K562 (cell line): ENCODE measurements around the gene HMGCL. TPM values are rescaled to one million over a fixed set of nuclear protein-coding genes. Genes with fewer than 3 reads are reported as not detected.

Experiments used
- ATAC-seq: fragments of 200-7000 bp; cut with Tn5 transposase; 3 replicates; pipeline ENCODE4 v1.9.1; 2020; ENCODE audit warnings: moderate library complexity
- BruUV-seq: library from RNA; stranded (reverse); fragments of 400-500 nt; replicated peaks from 2 replicates; lab custom pipeline; 2021; lab: Mats Ljungman, UMichigan
- CTCF ChIA-PET: fragments of 300-600 bp; formaldehyde crosslinking; extraction: SDS; loops from one replicate; lab custom pipeline; 2021; ENCODE audit warnings: low intra/inter-chr PET ratio; lab: Yijun Ruan, JAX
- POLR2A ChIA-PET: fragments of 300-600, 350-650 bp; sonication (Branson Sonifier 250); formaldehyde crosslinking; extraction: SDS; loops from one replicate; lab custom pipeline; 2021; ENCODE audit warnings: antibody characterized with exemption, inconsistent platforms; lab: Yijun Ruan, JAX
- DNase-seq, 4 experiments: peaks; one replicate each; pipeline versions ENCODE4 v3.0.0 to v3.0.0-alpha.2; 2011 to 2018; ENCODE audit warnings: low spot score in 3 of 4, mixed read lengths in 3 of 4; ENCODE audit errors: extremely low read depth in 1 of 4
- FAIRE-seq: peaks from 2 replicates; lab custom pipeline; 2011; peaks lifted over from hg19 to GRCh38; lab: Jason Lieb, UNC
- H2AFZ ChIP-seq: 2 replicates; pipeline ENCODE4 v1.6.0; 2011; ENCODE audit warnings: low read depth, low read length, control low read depth, inconsistent platforms
- H3K27ac ChIP-seq: fragments of 200-600 bp; 3 replicates; pipeline ENCODE4 v1.8.0; 2011; ENCODE audit warnings: low read depth, mild to moderate bottlenecking, control low read depth, inconsistent platforms, low read length, moderate library complexity, mixed read lengths; ENCODE audit errors: extremely low read depth
- H3K27me3 ChIP-seq, 2 experiments: fragments of 300-600 bp in 1 of 2; 2 replicates in 1 of 2; 3 replicates in 1 of 2; pipeline versions ENCODE4 v1.6.0 to v1.8.0; 2011; ENCODE audit warnings: inconsistent platforms in 2 of 2, low read length in 2 of 2, mild to moderate bottlenecking in 1 of 2, mixed read lengths in 1 of 2, moderate library complexity in 1 of 2; ENCODE audit not compliant: control insufficient read depth in 2 of 2, insufficient read depth in 2 of 2
- H3K36me3 ChIP-seq: fragments of 300-600 bp; 3 replicates; pipeline ENCODE4 v1.8.0; 2011; ENCODE audit warnings: mild to moderate bottlenecking, low read length, inconsistent platforms; ENCODE audit not compliant: control insufficient read depth, insufficient read depth
- H3K4me1 ChIP-seq, 2 experiments: fragments of 200-600 bp in 1 of 2; replicated peaks in 1 of 2; 2 replicates in 1 of 2; 3 replicates in 1 of 2; pipeline versions ENCODE4 v1.5.1 to v1.8.0; 2011; ENCODE audit warnings: inconsistent platforms in 2 of 2, low read length in 2 of 2, mild to moderate bottlenecking in 1 of 2, mixed read lengths in 1 of 2, moderate library complexity in 1 of 2; ENCODE audit not compliant: control insufficient read depth in 2 of 2, insufficient read depth in 2 of 2
- H3K4me2 ChIP-seq: 2 replicates; pipeline ENCODE4 v1.6.1; 2011; ENCODE audit warnings: low read length, control low read depth, inconsistent platforms, mixed read lengths; ENCODE audit not compliant: insufficient read depth
- H3K4me3 ChIP-seq: fragments of 200-600 bp; sonication (generic), shearing (Covaris generic); 2 replicates; pipeline ENCODE4 v1.5.1; 2016; ENCODE audit warnings: control low read depth, inconsistent platforms
- H3K79me2 ChIP-seq: fragments of 200-600 bp; 3 replicates; pipeline ENCODE4 v1.8.0; 2011; ENCODE audit warnings: low read length, inconsistent platforms; ENCODE audit not compliant: control insufficient read depth, insufficient read depth
- H3K9ac ChIP-seq, 2 experiments: 2 replicates each; pipeline versions ENCODE4 v1.6.0 to v1.6.1; 2011; ENCODE audit warnings: low read depth in 2 of 2, low read length in 2 of 2, control low read depth in 1 of 2, inconsistent platforms in 1 of 2, mild to moderate bottlenecking in 1 of 2, mixed read lengths in 1 of 2; ENCODE audit not compliant: insufficient read depth in 1 of 2
- H3K9me1 ChIP-seq: one replicate; pipeline ENCODE4 v1.6.0; 2011; ENCODE audit warnings: inconsistent platforms, mild to moderate bottlenecking, low read length, moderate library complexity; ENCODE audit not compliant: control insufficient read depth, insufficient read depth
- H3K9me3 ChIP-seq: replicated peaks from 2 replicates; pipeline ENCODE4 v1.5.1; 2011; ENCODE audit warnings: low read depth, low read length, inconsistent platforms; ENCODE audit not compliant: control insufficient read depth, insufficient read depth
- H4K20me1 ChIP-seq: replicated peaks from 2 replicates; pipeline ENCODE4 v1.6.1; 2011; ENCODE audit warnings: low read length, inconsistent platforms, mixed read lengths; ENCODE audit not compliant: control insufficient read depth, insufficient read depth
- ATF1 ChIP-seq, 2 experiments: fragments of 450-650 bp in 1 of 2; IDR thresholded peaks; 2 replicates each; pipeline ENCODE4 v1.6.1; 2016; ENCODE audit warnings: missing compliant biosample characterization in 1 of 2, missing genetic modification characterization in 1 of 2
- CEBPB ChIP-seq: fragments of 450-650 bp; IDR thresholded peaks from 2 replicates; pipeline ENCODE4 v1.6.1; 2016; ENCODE audit warnings: missing genetic modification characterization, missing compliant biosample characterization
- CEBPG ChIP-seq, 3 experiments: fragments of 200-800 bp in 1 of 3; sonication (Bioruptor generic) in 1 of 3; sonication (generic) in 1 of 3; formaldehyde crosslinking in 1 of 3; IDR thresholded peaks in 2 of 3; conservative IDR thresholded peaks in 1 of 3; 2 replicates each; pipeline versions ENCODE4 v1.6.1 to v1.8.0; 2016 to 2022; ENCODE audit warnings: missing compliant biosample characterization in 2 of 3, missing genetic modification characterization in 2 of 3, mild to moderate bottlenecking in 1 of 3, missing genetic modification reagents in 1 of 3
- HMBOX1 ChIP-seq: sonication (generic); IDR thresholded peaks from 2 replicates; pipeline ENCODE4 v1.6.1; 2016
- MAFG ChIP-seq: fragments of 450-650 bp; conservative IDR thresholded peaks from 2 replicates; pipeline ENCODE4 v1.6.1; 2016; ENCODE audit warnings: missing genetic modification characterization, missing compliant biosample characterization
- MCM5 ChIP-seq: fragments of 450-650 bp; IDR thresholded peaks from 2 replicates; pipeline ENCODE4 v1.6.1; 2016; ENCODE audit warnings: low read depth
- NFE2 ChIP-seq: IDR thresholded peaks from 2 replicates; pipeline ENCODE4 v1.6.1; 2014; ENCODE audit warnings: antibody characterized with exemption, low read depth
- NR2C2 ChIP-seq, 2 experiments: fragments of 200-800 bp in 1 of 2; sonication (Bioruptor generic) in 1 of 2; sonication (generic) in 1 of 2; formaldehyde crosslinking in 1 of 2; IDR thresholded peaks; 2 replicates each; pipeline versions ENCODE4 v1.6.1 to v1.8.0; 2016 to 2022; ENCODE audit warnings: mild to moderate bottlenecking in 1 of 2, missing compliant biosample characterization in 1 of 2, missing genetic modification characterization in 1 of 2, missing genetic modification reagents in 1 of 2
- PRPF4 ChIP-seq: fragments of 200-400 bp; formaldehyde crosslinking; IDR thresholded peaks from one replicate; pipeline ENCODE4 v1.6.1; 2017; ENCODE audit warnings: low read length, low read depth, mild to moderate bottlenecking; ENCODE audit not compliant: insufficient read depth, poor library complexity, severe bottlenecking
- WGBS: fragments of 100-300 bp; shearing (Covaris generic); methylation state at CpG from one replicate; pipeline ENCODE4 v1.1.6; 2016; ENCODE audit warnings: low coverage, mixed read lengths; ENCODE audit not compliant: insufficient coverage; ENCODE audit errors: missing lambda C conversion rate; 5-methylcytosine and 5-hydroxymethylcytosine counted together
- in situ Hi-C: fragments of 300-500 bp; cut with MboI; formaldehyde crosslinking; loops from 4 replicates; pipeline ENCODE4 v1.15.0; 2018; ENCODE audit warnings: inconsistent platforms, mixed read lengths
- intact Hi-C: fragments of 100-400 bp; cut with micrococcal nuclease; formaldehyde crosslinking; loops from 2 replicates; pipeline ENCODE4 v1.14.2; 2022
- polyA plus RNA-seq, 8 experiments: library from polyadenylated mRNA; depleted of rRNA in 4 of 8; stranded (reverse) in 5 of 8; unstranded in 3 of 8; fragments of >200 nt; fragmentation: Nextera tagmentation in 2 of 8; fragmentation: Illumina TruSeq in 1 of 8; extraction: Ambion mirVana in 2 of 8; extraction: Trizol in 1 of 8; gene quantifications; 2 replicates each; pipeline versions ENCODE4 v1.2.1 to v1.2.3, GENCODE V29; 2011 to 2014; ENCODE audit warnings: inconsistent platforms in 1 of 8, missing spikeins in 1 of 8
- total RNA-seq, 7 experiments: library from RNA; depleted of rRNA in 6 of 7; stranded (reverse); fragments of >200 nt in 6 of 7; fragmentation: Illumina TruSeq in 2 of 7; extraction: Trizol in 2 of 7; gene quantifications; 2 replicates each; pipeline versions ENCODE4 v1.2.1 to v1.2.3, GENCODE V29; 2011 to 2021; ENCODE audit warnings: low replicate concordance in 1 of 7
- TF ChIP-seq, protein P1 (sequence below), 2 experiments: fragments of 450-650 bp in 1 of 2; IDR thresholded peaks; 2 replicates each; pipeline ENCODE4 v1.6.1; 2011 to 2017; ENCODE audit warnings: low read depth in 2 of 2, antibody characterized with exemption in 1 of 2, borderline replicate concordance in 1 of 2, low read length in 1 of 2, mild to moderate bottlenecking in 1 of 2, mixed read lengths in 1 of 2; ENCODE audit not compliant: control insufficient read depth in 1 of 2

HMGCL gene
- total and polyA plus RNA-seq, 9 of the 15 experiments (the other 6 are each of a cell fraction or from before 2014, with no cell fraction given) = 18.0 to 82.2 (median 24.2) TPM

DNA sequence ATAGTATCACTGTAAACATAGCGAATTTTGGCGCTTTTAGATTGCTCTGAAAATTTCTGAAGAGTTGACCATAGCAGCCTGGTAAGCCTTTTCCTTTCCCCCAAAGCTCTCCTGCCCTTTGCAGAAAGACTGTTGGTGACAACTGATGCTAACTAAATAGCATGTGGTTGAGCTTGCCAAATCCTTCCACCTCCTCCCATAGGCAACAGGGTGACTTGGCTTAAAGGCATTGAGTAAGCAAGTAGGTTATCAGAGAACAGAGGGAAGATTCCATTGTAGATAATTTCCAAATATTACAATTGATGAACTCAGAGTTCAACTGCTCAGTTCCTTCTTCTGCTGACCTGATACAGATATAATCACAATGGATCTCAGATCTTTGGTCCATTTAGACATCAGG lies 19.9 kb upstream of the HMGCL start:
- no peaks in the 10 kb centered on the region; a peak in 1 of 5 replicates for H3K4me1 ChIP-seq
- no peak for ATAC-seq
- no peaks in the 10 kb centered on the region for H3K9me1 ChIP-seq
- no peak overlapping the region for H3K27ac ChIP-seq
- intact Hi-C loops = no loop called here
- ChIA-PET POLR2A (no interaction called here), CTCF (no interaction called here)
- no peak overlapping the region for H3K9ac ChIP-seq
- in situ Hi-C loops = loop anchor here (10.0 kb wide), 1 partner anchor 1720 kb away; no protein-coding TSS in a partner anchor
- 77% methylated on average over 2 of the region's 2 CpGs for WGBS
- no peaks in the 10 kb centered on the region for H3K79me2 ChIP-seq
- no peak for TF ChIP-seq CEBPG (CRISPR knock-in tag; IDR thresholded peaks at IDR 0.05)
- 0 out of 4 replicates have a peak, but pooled peaks of 1 of the 2 experiments have one; percentile 9 for TF ChIP-seq CEBPG (tag; conservative IDR thresholded peaks at IDR 0.05 in 1 of 2, IDR thresholded peaks at IDR 0.05 in 1 of 2)
- TF ChIP-seq NR2C2 (CRISPR knock-in tag; IDR thresholded peaks at IDR 0.05) = no peak
- no peak for TF ChIP-seq NR2C2 (tag; IDR thresholded peaks at IDR 0.05)
- no peak for TF ChIP-seq ATF1 (CRISPR knock-in tag; IDR thresholded peaks at IDR 0.05)
- TF ChIP-seq ATF1 (tag; IDR thresholded peaks at IDR 0.05) = no peak
- no peak for TF ChIP-seq PRPF4
- TF ChIP-seq, protein P1, sequence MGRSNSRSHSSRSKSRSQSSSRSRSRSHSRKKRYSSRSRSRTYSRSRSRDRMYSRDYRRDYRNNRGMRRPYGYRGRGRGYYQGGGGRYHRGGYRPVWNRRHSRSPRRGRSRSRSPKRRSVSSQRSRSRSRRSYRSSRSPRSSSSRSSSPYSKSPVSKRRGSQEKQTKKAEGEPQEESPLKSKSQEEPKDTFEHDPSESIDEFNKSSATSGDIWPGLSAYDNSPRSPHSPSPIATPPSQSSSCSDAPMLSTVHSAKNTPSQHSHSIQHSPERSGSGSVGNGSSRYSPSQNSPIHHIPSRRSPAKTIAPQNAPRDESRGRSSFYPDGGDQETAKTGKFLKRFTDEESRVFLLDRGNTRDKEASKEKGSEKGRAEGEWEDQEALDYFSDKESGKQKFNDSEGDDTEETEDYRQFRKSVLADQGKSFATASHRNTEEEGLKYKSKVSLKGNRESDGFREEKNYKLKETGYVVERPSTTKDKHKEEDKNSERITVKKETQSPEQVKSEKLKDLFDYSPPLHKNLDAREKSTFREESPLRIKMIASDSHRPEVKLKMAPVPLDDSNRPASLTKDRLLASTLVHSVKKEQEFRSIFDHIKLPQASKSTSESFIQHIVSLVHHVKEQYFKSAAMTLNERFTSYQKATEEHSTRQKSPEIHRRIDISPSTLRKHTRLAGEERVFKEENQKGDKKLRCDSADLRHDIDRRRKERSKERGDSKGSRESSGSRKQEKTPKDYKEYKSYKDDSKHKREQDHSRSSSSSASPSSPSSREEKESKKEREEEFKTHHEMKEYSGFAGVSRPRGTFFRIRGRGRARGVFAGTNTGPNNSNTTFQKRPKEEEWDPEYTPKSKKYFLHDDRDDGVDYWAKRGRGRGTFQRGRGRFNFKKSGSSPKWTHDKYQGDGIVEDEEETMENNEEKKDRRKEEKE (IDR thresholded peaks at IDR 0.05; ENCODE audit: borderline replicate concordance in 1 of 2, control insufficient read depth in 1 of 2, low read depth in 2 of 2, low read length in 1 of 2) = no peak
- peak; percentile 56; the same call in 1 of the 2 replicates for TF ChIP-seq HMBOX1
- TF ChIP-seq MCM5 = no peak
- peak; percentile 46; the same call in 1 of the 2 replicates for TF ChIP-seq CEBPB
- TF ChIP-seq MAFG (tag) = peak; percentile 43
- 0 out of 2 replicates have a peak, but pooled peaks have one; percentile 35 for TF ChIP-seq NFE2
- TF ChIP-seq, all 486 proteins: peak for 5
- Histone ChIP-seq H2AFZ (no peak overlapping the region), H3K36me3 (peaks cover 20% of the 10 kb centered on the region), H4K20me1 (no peaks in the 10 kb centered on the region), H3K4me3 (no peak overlapping the region), H3K27me3 (no peaks in the 10 kb centered on the region), H3K9me3 (no peaks in the 10 kb centered on the region; the same call in 1 of the 2 replicates), H3K4me2 (no peak overlapping the region)
- BruUV-seq = TSS peak; percentile 71
- DNase-seq = peak in 2 of 4 experiments; percentile 5 to 9
- no peak for FAIRE-seq
